Lung (tissue), 12 donors: ENCODE data around the gene OR6S1. TPM values are rescaled to one million over a fixed set of nuclear protein-coding genes. Genes with fewer than 3 reads are reported as not detected.
"Not testable (repeated sequence)": the region's sequence is repeated elsewhere in the genome, so short reads cannot be mapped to it uniquely, and the experiment has no call there.

Experiments
- ATAC-seq: fragments of 200-7000 bp; cut with Tn5 transposase; one replicate; pipeline ENCODE4 v1.9.1; 2020; ENCODE audit warnings: moderate number of reproducible peaks; ENCODE audit not compliant: insufficient read depth, low FRiP score
- DNase-seq, 3 donors: peaks; one replicate each; pipeline ENCODE4 v3.0.0-alpha.2; 2013 to 2017
- H3K27ac ChIP-seq, 2 donors: one replicate each; pipeline ENCODE4 v1.5.1; 2013; ENCODE audit warnings: mild to moderate bottlenecking in 2 of 2, moderate library complexity in 2 of 2, control low read depth in 1 of 2, inconsistent platforms in 1 of 2, low read depth in 1 of 2, low read length in 1 of 2
- H3K27me3 ChIP-seq, 3 donors: one replicate each; pipeline ENCODE4 v1.5.1; 2013; ENCODE audit warnings: low read length in 2 of 3; ENCODE audit not compliant: control insufficient read depth in 3 of 3, insufficient read depth in 3 of 3
- H3K36me3 ChIP-seq, 4 donors: one replicate each; pipeline ENCODE4 v1.5.1; 2013; ENCODE audit warnings: low read length in 4 of 4, mild to moderate bottlenecking in 1 of 4, moderate library complexity in 1 of 4; ENCODE audit not compliant: control insufficient read depth in 4 of 4, insufficient read depth in 4 of 4
- H3K4me1 ChIP-seq, 5 donors: one replicate each; pipeline ENCODE4 v1.5.1; 2013; ENCODE audit warnings: low read length in 5 of 5, mild to moderate bottlenecking in 2 of 5, moderate library complexity in 1 of 5; ENCODE audit not compliant: control insufficient read depth in 5 of 5, insufficient read depth in 5 of 5
- H3K4me3 ChIP-seq: one replicate; pipeline ENCODE4 v1.5.1; 2013; ENCODE audit warnings: mild to moderate bottlenecking, control low read depth, moderate library complexity
- H3K9ac ChIP-seq, 2 donors: one replicate each; pipeline ENCODE4 v1.5.1; 2013; ENCODE audit warnings: low read length in 2 of 2, control low read depth in 1 of 2; ENCODE audit not compliant: insufficient read depth in 1 of 2
- H3K9me3 ChIP-seq, 4 donors: one replicate each; pipeline ENCODE4 v1.5.1; 2013; ENCODE audit warnings: low read length in 3 of 4, mild to moderate bottlenecking in 1 of 4, moderate library complexity in 1 of 4; ENCODE audit not compliant: control insufficient read depth in 4 of 4, insufficient read depth in 3 of 4
- CTCF ChIP-seq: IDR thresholded peaks from 2 replicates; pipeline ENCODE4 v1.5.1; 2012; ENCODE audit warnings: mild to moderate bottlenecking; ENCODE audit errors: control extremely low read depth, extremely low read depth
- WGBS, 2 donors: extraction: QIAGEN DNeasy Blood & Tissue Kit; methylation state at CpG; one replicate each; pipeline ENCODE4 v1.1.7; 2013; 5-methylcytosine and 5-hydroxymethylcytosine counted together
- polyA plus RNA-seq, 2 donors: library from polyadenylated mRNA; stranded (reverse); fragments of 200-250 nt; gene quantifications; one replicate each; pipeline ENCODE4 v1.2.1, GENCODE V29; 2013
- total RNA-seq, 2 donors: library from RNA; depleted of rRNA in 1 of 2; stranded (reverse); fragments of >200 nt in 1 of 2; gene quantifications; one replicate each; pipeline ENCODE4 v1.2.1, GENCODE V29; 2014 to 2021
- donor health status: control.
- donor health status: control.
- donor health status: Bipolar disorder and iron deficiency.
- donor health status: healthy.
- donor health status: DM: yes; HTN: yes; CAD: no.

Gene OR6S1
- total and polyA plus RNA-seq, 4 donors: not detected

- Histone ChIP-seq H3K4me1 (no peaks in the 10 kb centered on the region), H3K9ac (no peak overlapping the region), H3K9me3 (no peaks in the 10 kb centered on the region), H3K27me3 (no peaks in the 10 kb centered on the region), H3K36me3 (no peaks in the 10 kb centered on the region), H3K4me3 (no peak overlapping the region), H3K27ac (no peak overlapping the region)
- 47 to 67% methylated on average over 12 of the region's 12 CpGs for WGBS, 2 donors
- ATAC-seq (no peak), DNase-seq (no peak)
- TF ChIP-seq CTCF: no peak
Measured at GRCh38 chr14:20601522-20601921, 40.0 kb downstream of the OR6S1 start.

GRCh38 chr14:20597108-20597507 lies 44.4 kb downstream of the OR6S1 start:
- H3K27ac ChIP-seq: no peak overlapping the region
- whole genome bisulfite sequencing, 2 donors: 74 to 76% methylated on average over 1 of the region's 1 CpG
- H3K36me3 ChIP-seq: no peaks in the 10 kb centered on the region
- H3K9ac ChIP-seq: no peak overlapping the region
- H3K4me3 ChIP-seq: no peak overlapping the region
- H3K9me3 ChIP-seq: no peaks in the 10 kb centered on the region
- H3K4me1 ChIP-seq: no peaks in the 10 kb centered on the region
- no peaks in the 10 kb centered on the region for H3K27me3 ChIP-seq
- ATAC-seq (no peak), DNase-seq (no peak)
- no peak for TF ChIP-seq CTCF

- not testable (repeated sequence) for H3K27me3 ChIP-seq, H3K36me3 ChIP-seq, H3K4me3 ChIP-seq, H3K9ac ChIP-seq, H3K9me3 ChIP-seq, DNase-seq, H3K27ac ChIP-seq, ATAC-seq, H3K4me1 ChIP-seq
- 96 to 100% methylated on average over 2 to 3 of the region's 3 CpGs for WGBS, 2 donors
Measured at GRCh38 chr14:20595726-20596125, 45.8 kb downstream of the OR6S1 start.

GRCh38 chr14:20592574-20592973 lies 48.9 kb downstream of the OR6S1 start:
- WGBS, 2 donors: 46 to 50% methylated on average over 1 of the region's 1 CpG
- ATAC-seq (no peak), DNase-seq (no peak)
- no peaks in the 10 kb centered on the region for H3K9me3 ChIP-seq
- no peak overlapping the region for H3K27ac ChIP-seq
- no peak for TF ChIP-seq CTCF
- no peaks in the 10 kb centered on the region for H3K4me1 ChIP-seq
- no peak overlapping the region for H3K4me3 ChIP-seq
- H3K27me3 ChIP-seq: no peaks in the 10 kb centered on the region
- no peak overlapping the region for H3K9ac ChIP-seq
- no peaks in the 10 kb centered on the region for H3K36me3 ChIP-seq
